Ureter (tissue), 1 donor: ENCODE data around the gene DCP1B. TPM values are rescaled to one million over a fixed set of nuclear protein-coding genes. Genes with fewer than 3 reads are reported as not detected.

ENCODE experiments used
- DNase-seq: peaks from one replicate; pipeline ENCODE4 v3.0.0-alpha.2; 2020; ENCODE audit warnings: low spot score
- total RNA-seq: library from RNA; stranded (reverse); gene quantifications from one replicate; pipeline ENCODE4 v1.2.4, GENCODE V29; 2023
- donor health status: DM: yes; HTN: yes; CAD: no.

Gene DCP1B
- total RNA-seq, 1 donor from 2014 or later, result 24.3 TPM

- no peak for DNase-seq
Observed at GRCh38 chr12:2017546-2018337, 13.5 kb upstream of the DCP1B start.

GRCh38 chr12:2016862-2017545 lies 12.7 kb upstream of the DCP1B start:
- DNase-seq, result no peak

GRCh38 chr12:2014231-2014630 lies 10.0 kb upstream of the DCP1B start:
- DNase-seq, result no peak

GRCh38 chr12:2013527-2014223 lies 9.4 kb upstream of the DCP1B start:
- DNase-seq, result no peak

GRCh38 chr12:2013086-2013485 lies 8.8 kb upstream of the DCP1B start:
- DNase-seq, result no peak

GRCh38 chr12:2011643-2012607 lies 7.7 kb upstream of the DCP1B start:
- no peak for DNase-seq

- DNase-seq, result no peak
Observed at GRCh38 chr12:2009623-2010022, 5.4 kb upstream of the DCP1B start.

GRCh38 chr12:2008677-2009076 lies 4.4 kb upstream of the DCP1B start:
- no peak for DNase-seq

GRCh38 chr12:2003676-2004112 lies 563 bp downstream of the DCP1B start:
- no peak for DNase-seq

- no peak for DNase-seq
Observed at GRCh38 chr12:1995205-1995896, 8.9 kb downstream of the DCP1B start.

GRCh38 chr12:1994429-1995143 lies 9.7 kb downstream of the DCP1B start:
- DNase-seq, result no peak

- no peak for DNase-seq
Observed at GRCh38 chr12:1993871-1994371, 10.3 kb downstream of the DCP1B start.

GRCh38 chr12:1993341-1993740 lies 10.9 kb downstream of the DCP1B start:
- DNase-seq, result no peak

- DNase-seq, result no peak
Observed at GRCh38 chr12:1992732-1993131, 11.5 kb downstream of the DCP1B start.

- DNase-seq, result no peak
Observed at GRCh38 chr12:1989111-1989510, 15.1 kb downstream of the DCP1B start.

GRCh38 chr12:1984759-1985158 lies 19.5 kb downstream of the DCP1B start:
- DNase-seq, result no peak

- DNase-seq, result no peak
Observed at GRCh38 chr12:1980282-1980681, 24.0 kb downstream of the DCP1B start.

GRCh38 chr12:1978078-1978862 lies 26.0 kb downstream of the DCP1B start:
- no peak for DNase-seq

GRCh38 chr12:1977588-1977987 lies 26.7 kb downstream of the DCP1B start:
- DNase-seq, result no peak
